ENCODE measurements around the gene GPC5.
A peak's percentile ranks its signal among the peaks of the same experiment; 100 is the strongest.
"Not testable (repeated sequence)": the region's sequence is repeated elsewhere in the genome, so short reads cannot be mapped to it uniquely, and the experiment has no call there.

GPC5 gene

DNA sequence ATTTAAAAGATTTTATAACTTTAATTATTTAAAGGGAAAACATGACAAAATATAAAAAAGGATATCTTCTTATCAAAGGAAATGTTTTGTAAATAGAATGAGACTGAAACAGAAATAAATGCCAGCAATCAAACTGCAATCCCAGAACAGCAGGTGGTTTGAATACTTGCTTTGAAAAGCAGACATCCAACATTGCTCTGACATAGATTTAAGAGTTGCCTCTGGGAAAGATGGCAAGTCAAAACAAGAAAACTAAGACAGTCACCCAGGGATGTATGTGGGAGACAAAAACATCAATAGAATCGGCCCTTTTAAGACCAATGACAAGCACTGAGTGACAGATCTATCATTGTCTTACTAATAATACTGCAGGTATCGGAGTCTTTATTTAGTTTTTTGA lies 1038.5 kb downstream of the GPC5 start:
- no peak for DNase-seq

GRCh38 chr13:92444244-92444643 lies 1045.8 kb downstream of the GPC5 start:
- DNase-seq = no peak

DNA sequence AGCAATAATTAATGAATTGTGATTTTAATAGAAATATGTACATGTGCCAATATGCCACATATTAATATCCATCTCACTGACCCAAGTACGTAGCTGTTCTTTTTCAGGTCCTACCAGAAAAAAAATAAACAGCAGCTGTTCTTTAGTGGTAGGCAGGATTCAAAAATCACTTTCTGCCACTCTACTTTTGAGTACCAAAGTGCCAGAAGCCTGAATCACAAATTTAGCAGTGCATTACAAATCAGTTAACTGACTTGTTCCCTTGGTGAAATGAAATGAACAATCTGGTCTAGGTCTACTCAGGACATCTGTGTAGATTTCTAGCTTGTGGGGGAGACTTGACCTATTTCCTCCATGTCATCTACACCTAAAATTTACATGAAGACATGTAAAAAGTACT lies 1052.6 kb downstream of the GPC5 start:
- DNase-seq = no peak

DNA sequence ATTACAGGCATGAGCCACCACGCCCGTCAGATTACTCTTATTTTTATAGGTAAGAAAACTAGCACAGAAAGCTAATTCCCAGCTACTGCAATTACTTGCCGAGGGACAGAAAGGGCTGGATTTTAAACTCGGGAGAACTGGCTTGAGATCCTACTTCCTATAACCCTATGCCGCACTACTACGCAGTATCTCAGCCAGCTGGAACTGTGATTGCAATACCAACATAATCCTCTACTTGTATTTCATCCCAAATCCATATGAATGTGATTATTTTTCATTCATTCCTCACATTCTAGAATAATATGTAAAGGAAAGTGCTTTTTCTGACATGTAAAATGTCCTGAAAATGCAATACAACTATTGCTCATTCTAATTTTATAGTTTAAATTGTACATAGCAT lies 1054.4 kb downstream of the GPC5 start:
- DNase-seq = no peak

DNA sequence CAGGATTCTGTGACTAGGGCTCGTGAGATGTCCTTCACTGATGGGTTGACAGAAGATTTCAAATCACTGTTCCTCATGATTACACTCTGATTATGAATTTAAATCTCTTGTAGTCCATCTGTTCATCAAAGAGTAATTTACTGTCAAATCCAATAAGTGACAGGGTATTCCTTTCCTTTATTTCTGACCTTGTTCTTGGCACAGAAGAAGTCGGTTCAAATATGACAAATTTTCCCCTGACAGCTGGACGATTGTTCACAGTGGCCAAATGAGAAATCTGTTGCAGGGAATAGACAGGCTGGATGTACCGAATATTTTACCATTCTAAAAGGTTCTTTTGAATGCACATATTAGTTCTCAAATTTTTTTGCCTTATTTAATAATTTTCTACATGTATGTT lies 1060.9 kb downstream of the GPC5 start:
- no peak for DNase-seq

- DNase-seq = no peak
These were observed 1062.1 kb downstream of the GPC5 start for GRCh38 chr13:92460479-92460878.

DNA sequence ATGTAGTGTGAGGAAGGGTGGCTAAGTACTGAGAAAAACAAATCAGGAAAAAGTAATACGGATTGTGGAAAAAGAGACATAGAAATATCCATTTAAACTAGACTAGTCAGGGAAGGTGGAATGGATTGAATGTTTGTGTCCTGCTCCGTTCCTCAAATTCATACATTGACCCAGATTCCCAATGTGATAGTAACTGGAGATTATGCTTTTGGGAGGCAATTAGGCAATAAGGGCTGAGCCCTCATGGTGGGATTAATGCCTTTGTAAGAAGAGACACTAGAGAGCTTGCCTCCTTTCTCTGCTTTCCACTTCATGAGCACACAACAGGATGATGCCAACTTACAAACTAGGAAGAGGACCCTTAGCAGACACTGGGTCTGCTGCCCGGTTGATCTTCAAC lies 1063.0 kb downstream of the GPC5 start:
- no peak for DNase-seq

- DNase-seq = no peak
These were observed 1063.4 kb downstream of the GPC5 start for GRCh38 chr13:92461831-92462230.

- DNase-seq = no peak
These were observed 1064.7 kb downstream of the GPC5 start for GRCh38 chr13:92463134-92463533.

- no peak for DNase-seq
These were observed 1075.5 kb downstream of the GPC5 start for GRCh38 chr13:92473765-92474475.

- no peak for DNase-seq
These were observed 1082.0 kb downstream of the GPC5 start for GRCh38 chr13:92480387-92480786.

DNA sequence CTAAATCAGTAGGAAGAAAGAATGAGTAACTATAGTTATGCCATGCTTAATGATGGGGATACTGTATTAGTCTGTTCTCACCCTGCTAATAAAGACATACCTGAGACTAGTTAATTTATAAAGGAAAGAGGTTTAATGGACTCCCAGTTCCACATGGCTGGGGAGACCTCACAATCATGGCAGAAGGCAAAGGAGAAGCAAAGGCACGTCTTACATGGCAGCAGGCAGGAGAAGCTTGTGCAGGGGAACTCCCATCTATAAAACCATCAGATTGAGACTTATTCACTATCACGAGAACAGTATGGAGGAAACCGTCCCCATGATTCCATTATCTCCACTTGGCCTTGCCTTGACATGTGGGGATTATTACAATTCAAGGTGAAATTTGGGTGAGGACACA lies 1084.4 kb downstream of the GPC5 start:
- DNase-seq = not testable (repeated sequence)

DNA sequence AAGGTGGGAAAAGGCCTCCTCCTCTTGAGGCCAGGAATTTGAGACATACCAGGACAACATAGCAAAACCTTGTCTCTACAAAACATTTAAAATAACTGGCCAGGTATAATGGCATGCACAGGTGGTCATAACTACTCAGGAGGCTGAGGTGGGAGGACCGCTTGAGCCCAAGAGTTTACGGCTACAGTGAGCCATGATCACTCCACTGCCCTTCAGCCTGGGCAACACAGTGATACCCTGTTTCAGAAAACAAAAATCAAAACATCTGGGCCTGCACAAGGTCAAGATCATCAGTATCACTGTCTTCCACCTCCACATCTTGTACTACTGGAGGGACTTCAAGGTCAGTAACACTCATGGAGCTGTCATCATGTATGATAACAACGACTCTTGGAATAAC lies 1085.5 kb downstream of the GPC5 start:
- no peak for DNase-seq

DNA sequence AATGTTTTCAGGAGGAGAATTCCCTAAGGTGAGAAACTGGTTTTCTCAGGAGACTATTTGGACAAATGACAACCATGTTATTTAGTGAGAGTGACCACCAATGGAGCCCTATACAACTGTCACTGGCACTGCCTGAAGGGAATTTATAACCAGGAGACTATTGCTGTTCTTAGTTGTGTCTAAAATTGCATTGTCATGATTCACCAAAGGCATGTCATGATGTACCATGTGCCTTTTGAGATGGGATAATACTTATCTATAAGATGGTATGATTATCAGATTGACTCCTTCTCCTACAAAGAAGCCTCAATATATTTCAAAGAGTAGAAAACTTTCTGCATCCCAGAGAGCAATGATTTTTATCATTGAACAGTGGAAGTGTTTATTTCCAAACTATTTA lies 1088.8 kb downstream of the GPC5 start:
- no peak for DNase-seq

GRCh38 chr13:92488249-92488852 lies 1089.9 kb downstream of the GPC5 start:
- peak in 1 of 56 donors; percentile 3 for DNase-seq

DNA sequence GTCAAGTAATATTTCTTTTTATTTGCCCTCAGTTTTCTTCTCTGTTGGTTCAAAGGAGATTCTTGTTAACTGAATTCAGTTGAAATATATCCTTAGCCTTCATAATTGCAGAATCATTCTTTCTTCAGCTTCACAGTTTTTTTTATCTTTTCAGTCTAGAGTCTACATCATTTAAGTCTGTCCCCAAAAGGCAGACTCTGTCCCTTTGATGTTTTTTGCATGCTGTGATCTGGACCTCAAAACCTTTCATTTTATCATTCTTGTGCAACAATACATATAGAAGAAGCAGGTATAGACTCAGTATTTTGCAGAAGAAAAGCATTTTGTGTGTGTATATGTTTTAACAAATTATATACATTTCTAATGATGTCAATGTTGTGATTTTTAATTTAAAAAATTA lies 1093.4 kb downstream of the GPC5 start:
- DNase-seq = no peak

- DNase-seq = no peak
These were observed 1096.5 kb downstream of the GPC5 start for GRCh38 chr13:92494915-92495314.

DNA sequence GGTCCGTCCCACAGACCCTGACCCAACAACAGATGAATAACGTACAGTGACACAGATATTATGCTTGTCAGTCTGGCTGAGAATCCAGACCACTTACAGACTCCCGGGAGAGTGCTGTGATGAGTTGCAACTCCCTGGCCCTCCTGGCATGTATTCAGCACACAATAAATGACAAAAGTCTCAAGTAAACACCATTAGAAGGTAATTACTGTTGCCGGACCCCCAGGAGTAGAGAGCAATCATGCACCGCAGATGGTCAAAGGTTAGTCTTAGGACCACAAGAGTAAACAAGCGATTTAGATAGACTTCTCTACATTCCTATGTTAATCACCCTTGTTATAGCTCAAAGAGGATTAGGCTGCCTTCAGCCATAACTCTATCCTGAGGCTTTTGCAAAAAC lies 1101.8 kb downstream of the GPC5 start:
- DNase-seq = no peak

- DNase-seq = no peak
These were observed 1112.0 kb downstream of the GPC5 start for GRCh38 chr13:92510416-92510815.

DNA sequence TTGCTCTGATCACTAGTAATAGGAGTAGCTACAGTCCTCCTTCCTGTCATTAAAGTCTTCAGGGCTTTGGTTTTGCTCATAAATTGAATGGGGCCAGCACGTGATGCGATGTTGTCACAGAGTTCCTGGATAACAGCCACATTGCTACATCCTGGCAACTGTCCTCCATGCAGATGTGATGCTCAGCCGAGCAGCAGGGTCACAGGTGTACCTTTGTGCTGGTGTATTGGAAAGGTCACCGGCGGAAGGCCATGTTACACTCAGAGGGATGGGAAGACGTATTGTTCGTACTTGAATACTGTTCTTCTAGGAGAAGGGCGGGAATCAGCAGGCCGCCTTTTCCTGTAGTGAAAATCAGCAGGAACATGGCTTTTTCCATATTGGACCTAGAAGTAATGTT lies 1114.4 kb downstream of the GPC5 start:
- DNase-seq = no peak

DNA sequence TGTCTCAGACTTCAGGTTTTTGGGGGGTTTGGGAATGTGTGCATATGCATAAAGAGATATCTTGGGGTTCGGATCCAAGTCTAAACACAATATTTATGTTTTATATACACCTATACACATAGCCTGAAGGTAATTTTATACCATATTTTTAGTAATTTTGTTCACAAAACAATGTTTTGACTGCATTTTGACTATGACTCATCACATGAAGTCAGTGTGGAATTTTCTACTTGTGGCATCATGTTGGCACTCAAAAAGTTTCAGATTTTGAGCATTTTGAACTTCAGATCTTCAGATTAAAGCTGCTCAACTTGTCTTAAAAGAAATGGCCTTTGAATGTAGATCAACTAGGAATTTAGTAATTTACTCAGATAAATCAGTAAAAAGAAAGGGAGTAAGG lies 1115.3 kb downstream of the GPC5 start:
- DNase-seq = no peak

- DNase-seq = no peak
These were observed 1116.2 kb downstream of the GPC5 start for GRCh38 chr13:92514420-92515125.

- DNase-seq = not testable (repeated sequence)
These were observed 1118.5 kb downstream of the GPC5 start for GRCh38 chr13:92516878-92517277.
